ENCODE results near the gene TLL1. TPM values are rescaled to one million over a fixed set of nuclear protein-coding genes. Genes with fewer than 3 reads are reported as not detected.

The TLL1 gene
- total and polyA plus RNA-seq, 2 of the 13 experiments (the other 11 are each of a cell fraction or from before 2014, with no cell fraction given) = not detected

DNA sequence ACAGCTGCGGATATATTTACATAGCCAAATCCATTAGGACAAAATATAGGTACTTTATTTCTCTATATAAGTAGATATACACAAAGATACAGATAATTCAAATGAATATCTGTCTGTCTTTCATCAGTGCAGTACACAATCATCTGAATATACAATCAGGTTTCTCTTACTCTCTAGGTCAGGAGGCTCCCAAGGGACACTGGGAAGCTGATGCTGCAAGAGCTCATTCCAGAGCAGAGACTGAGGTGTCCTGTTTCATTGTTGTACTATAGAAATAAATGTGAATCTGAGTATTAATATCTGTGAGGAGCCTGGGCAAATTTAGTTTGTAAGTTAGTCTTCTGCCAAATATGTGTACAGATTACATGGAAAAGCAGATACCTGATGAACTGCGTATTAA lies 4.2 kb downstream of the TLL1 start:
- in situ Hi-C loops (cut with HindIII; ENCODE audit: extremely low pct_ligation_motif_present, low pct_unique_long_range_greater_than_20kb) (no loop called here), intact Hi-C loops (cut with micrococcal nuclease; ENCODE audit: unreplicated experiment) (no loop called here)
- H3K27ac ChIP-seq (ENCODE audit: extremely low read length, insufficient read depth, low read length) = no peak overlapping the region
- TF ChIP-seq ZNF773 (CRISPR knock-in tag; IDR thresholded peaks at IDR 0.05; ENCODE audit: borderline replicate concordance) = no peak
- no peak for TF ChIP-seq ZNF274 (CRISPR knock-in tag; IDR thresholded peaks at IDR 0.05)
- no peak for TF ChIP-seq ZNF337 (CRISPR knock-in tag; IDR thresholded peaks at IDR 0.05; ENCODE audit: borderline replicate concordance, low read depth)
- no peak for TF ChIP-seq ZFYVE20 (CRISPR knock-in tag; IDR thresholded peaks at IDR 0.05; ENCODE audit: borderline replicate concordance, low read depth)
- TF ChIP-seq, protein P1, sequence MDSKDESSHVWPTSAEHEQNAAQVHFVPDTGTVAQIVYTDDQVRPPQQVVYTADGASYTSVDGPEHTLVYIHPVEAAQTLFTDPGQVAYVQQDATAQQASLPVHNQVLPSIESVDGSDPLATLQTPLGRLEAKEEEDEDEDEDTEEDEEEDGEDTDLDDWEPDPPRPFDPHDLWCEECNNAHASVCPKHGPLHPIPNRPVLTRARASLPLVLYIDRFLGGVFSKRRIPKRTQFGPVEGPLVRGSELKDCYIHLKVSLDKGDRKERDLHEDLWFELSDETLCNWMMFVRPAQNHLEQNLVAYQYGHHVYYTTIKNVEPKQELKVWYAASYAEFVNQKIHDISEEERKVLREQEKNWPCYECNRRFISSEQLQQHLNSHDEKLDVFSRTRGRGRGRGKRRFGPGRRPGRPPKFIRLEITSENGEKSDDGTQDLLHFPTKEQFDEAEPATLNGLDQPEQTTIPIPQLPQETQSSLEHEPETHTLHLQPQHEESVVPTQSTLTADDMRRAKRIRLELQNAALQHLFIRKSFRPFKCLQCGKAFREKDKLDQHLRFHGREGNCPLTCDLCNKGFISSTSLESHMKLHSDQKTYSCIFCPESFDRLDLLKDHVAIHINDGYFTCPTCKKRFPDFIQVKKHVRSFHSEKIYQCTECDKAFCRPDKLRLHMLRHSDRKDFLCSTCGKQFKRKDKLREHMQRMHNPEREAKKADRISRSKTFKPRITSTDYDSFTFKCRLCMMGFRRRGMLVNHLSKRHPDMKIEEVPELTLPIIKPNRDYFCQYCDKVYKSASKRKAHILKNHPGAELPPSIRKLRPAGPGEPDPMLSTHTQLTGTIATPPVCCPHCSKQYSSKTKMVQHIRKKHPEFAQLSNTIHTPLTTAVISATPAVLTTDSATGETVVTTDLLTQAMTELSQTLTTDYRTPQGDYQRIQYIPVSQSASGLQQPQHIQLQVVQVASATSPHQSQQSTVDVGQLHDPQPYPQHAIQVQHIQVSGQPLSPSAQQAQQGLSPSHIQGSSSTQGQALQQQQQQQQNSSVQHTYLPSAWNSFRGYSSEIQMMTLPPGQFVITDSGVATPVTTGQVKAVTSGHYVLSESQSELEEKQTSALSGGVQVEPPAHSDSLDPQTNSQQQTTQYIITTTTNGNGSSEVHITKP (CRISPR knock-in tag; IDR thresholded peaks at IDR 0.05; ENCODE audit: low read depth) = no peak
- no peak for TF ChIP-seq KDM5B (CRISPR knock-in tag; IDR thresholded peaks at IDR 0.05; ENCODE audit: borderline replicate concordance)
- no peak for TF ChIP-seq ZNF605 (CRISPR knock-in tag; IDR thresholded peaks at IDR 0.05)
- TF ChIP-seq MAF1 (CRISPR knock-in tag; IDR thresholded peaks at IDR 0.05; ENCODE audit: borderline replicate concordance) = no peak
- no peak for TF ChIP-seq ATF4 (CRISPR knock-in tag; IDR thresholded peaks at IDR 0.05)
- TF ChIP-seq, protein P2, sequence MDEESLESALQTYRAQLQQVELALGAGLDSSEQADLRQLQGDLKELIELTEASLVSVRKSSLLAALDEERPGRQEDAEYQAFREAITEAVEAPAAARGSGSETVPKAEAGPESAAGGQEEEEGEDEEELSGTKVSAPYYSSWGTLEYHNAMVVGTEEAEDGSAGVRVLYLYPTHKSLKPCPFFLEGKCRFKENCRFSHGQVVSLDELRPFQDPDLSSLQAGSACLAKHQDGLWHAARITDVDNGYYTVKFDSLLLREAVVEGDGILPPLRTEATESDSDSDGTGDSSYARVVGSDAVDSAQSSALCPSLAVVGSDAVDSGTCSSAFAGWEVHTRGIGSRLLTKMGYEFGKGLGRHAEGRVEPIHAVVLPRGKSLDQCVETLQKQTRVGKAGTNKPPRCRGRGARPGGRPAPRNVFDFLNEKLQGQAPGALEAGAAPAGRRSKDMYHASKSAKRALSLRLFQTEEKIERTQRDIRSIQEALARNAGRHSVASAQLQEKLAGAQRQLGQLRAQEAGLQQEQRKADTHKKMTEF (CRISPR knock-in tag; IDR thresholded peaks at IDR 0.05) = no peak
- TF ChIP-seq, protein P3, sequence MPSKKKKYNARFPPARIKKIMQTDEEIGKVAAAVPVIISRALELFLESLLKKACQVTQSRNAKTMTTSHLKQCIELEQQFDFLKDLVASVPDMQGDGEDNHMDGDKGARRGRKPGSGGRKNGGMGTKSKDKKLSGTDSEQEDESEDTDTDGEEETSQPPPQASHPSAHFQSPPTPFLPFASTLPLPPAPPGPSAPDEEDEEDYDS (CRISPR knock-in tag; IDR thresholded peaks at IDR 0.05) = no peak
- TF ChIP-seq ZNF703 (CRISPR knock-in tag; IDR thresholded peaks at IDR 0.05; ENCODE audit: borderline replicate concordance) = no peak
- TF ChIP-seq ZNF484 (CRISPR knock-in tag; IDR thresholded peaks at IDR 0.05; ENCODE audit: borderline replicate concordance, low read depth) = no peak
- TF ChIP-seq SAFB2 (CRISPR knock-in tag; IDR thresholded peaks at IDR 0.05; ENCODE audit: borderline replicate concordance, low read depth) = no peak
- TF ChIP-seq MED8 (CRISPR knock-in tag; IDR thresholded peaks at IDR 0.05; ENCODE audit: insufficient replicate concordance) = no peak
- no peak for TF ChIP-seq HDAC6 (IDR thresholded peaks at IDR 0.05; ENCODE audit: low read depth, low read length)
- H2AFZ ChIP-seq (ENCODE audit: low read length) = no peak overlapping the region
- no peak overlapping the region for H3K9ac ChIP-seq (ENCODE audit: insufficient read depth, low read depth, low read length)
- POLR2A ChIA-PET = no interaction called here
- H3K4me2 ChIP-seq (ENCODE audit: low read depth, low read length) = no peak overlapping the region
- peaks cover 0 to 22% of the 10 kb centered on the region in 2 experiments; a peak in 3 of 5 replicates for H3K27me3 ChIP-seq (ENCODE audit: control insufficient read depth in 1 of 2, insufficient read depth in 2 of 2, low read length in 2 of 2)
- H3K4me3 ChIP-seq (replicated peaks in 1 of 3; ENCODE audit: insufficient read depth in 1 of 3, low read depth in 2 of 3, low read length in 3 of 3) = no peak overlapping the region
- H3K4me1 ChIP-seq (ENCODE audit: insufficient read depth, low read length) = peaks cover 9% of the 10 kb centered on the region
- DNase-seq (ENCODE audit: low spot score) (no peak), ATAC-seq (no peak), FAIRE-seq (no peak)
- H3K79me2 ChIP-seq (ENCODE audit: insufficient read depth, low read length) = no peaks in the 10 kb centered on the region
- H3K36me3 ChIP-seq (replicated peaks in 1 of 2; ENCODE audit: control insufficient read depth in 1 of 2, insufficient read depth in 2 of 2, low read length in 2 of 2) = no peaks in the 10 kb centered on the region
- CTCF ChIA-PET (ENCODE audit: low intra/inter-chr PET ratio, low total read pairs) = no interaction called here
- BruUV-seq (replicated peaks) = no TSS peak
- no peaks in the 10 kb centered on the region for H3K9me3 ChIP-seq (ENCODE audit: low read length)
- H4K20me1 ChIP-seq (ENCODE audit: insufficient read depth, low read length) = no peaks in the 10 kb centered on the region
- WGBS (ENCODE audit: low lambda C conversion rate) = 0% methylated on average over 2 of the region's 2 CpGs

Measured in HepG2 (cell line).